ENCODE measurements around the gene KLRF2.

GRCh38 chr12:9856151-9856550 is 25.1 kb upstream of the KLRF2 start:
- TF ChIP-seq POLR2A (IDR thresholded peaks at IDR 0.05): no peak
- TF ChIP-seq, protein P1, sequence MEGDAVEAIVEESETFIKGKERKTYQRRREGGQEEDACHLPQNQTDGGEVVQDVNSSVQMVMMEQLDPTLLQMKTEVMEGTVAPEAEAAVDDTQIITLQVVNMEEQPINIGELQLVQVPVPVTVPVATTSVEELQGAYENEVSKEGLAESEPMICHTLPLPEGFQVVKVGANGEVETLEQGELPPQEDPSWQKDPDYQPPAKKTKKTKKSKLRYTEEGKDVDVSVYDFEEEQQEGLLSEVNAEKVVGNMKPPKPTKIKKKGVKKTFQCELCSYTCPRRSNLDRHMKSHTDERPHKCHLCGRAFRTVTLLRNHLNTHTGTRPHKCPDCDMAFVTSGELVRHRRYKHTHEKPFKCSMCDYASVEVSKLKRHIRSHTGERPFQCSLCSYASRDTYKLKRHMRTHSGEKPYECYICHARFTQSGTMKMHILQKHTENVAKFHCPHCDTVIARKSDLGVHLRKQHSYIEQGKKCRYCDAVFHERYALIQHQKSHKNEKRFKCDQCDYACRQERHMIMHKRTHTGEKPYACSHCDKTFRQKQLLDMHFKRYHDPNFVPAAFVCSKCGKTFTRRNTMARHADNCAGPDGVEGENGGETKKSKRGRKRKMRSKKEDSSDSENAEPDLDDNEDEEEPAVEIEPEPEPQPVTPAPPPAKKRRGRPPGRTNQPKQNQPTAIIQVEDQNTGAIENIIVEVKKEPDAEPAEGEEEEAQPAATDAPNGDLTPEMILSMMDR (IDR thresholded peaks at IDR 0.05): no peak
- no peak for TF ChIP-seq EP300 (IDR thresholded peaks at IDR 0.05)
